SK-N-SH treated with all-trans-retinoic acid at 6 μM for 48 hours (cell line): ENCODE results near the gene IL7R.

Source experiments
- ATAC-seq: fragments of 200-7000 bp; cut with Tn5 transposase; 3 replicates; pipeline ENCODE4 v1.9.1; 2020; ENCODE audit warnings: mild to moderate bottlenecking, moderate library complexity
- ARNTL ChIP-seq: fragments of 450-650 bp; formaldehyde crosslinking; IDR thresholded peaks from 2 replicates; pipeline ENCODE4 v1.5.0; 2020; ENCODE audit warnings: low read depth, mild to moderate bottlenecking, moderate library complexity, borderline replicate concordance
- BACH2 ChIP-seq: fragments of 250-450 bp; sonication (Bioruptor Pico); IDR thresholded peaks from 2 replicates; pipeline ENCODE4 v1.9.0; 2021; ENCODE audit warnings: mild to moderate bottlenecking, borderline replicate concordance
- CSDC2 ChIP-seq: fragments of 250-450 bp; sonication (Bioruptor Pico); IDR thresholded peaks from 2 replicates; pipeline ENCODE4 v1.5.0; 2020; ENCODE audit warnings: mild to moderate bottlenecking, moderate library complexity
- ESRRG ChIP-seq: fragments of 250-450 bp; sonication (Bioruptor Pico); IDR thresholded peaks from 2 replicates; pipeline ENCODE4 v1.6.1; 2021; ENCODE audit warnings: mild to moderate bottlenecking
- ISL1 ChIP-seq: fragments of 250-450 bp; sonication (Bioruptor Pico); IDR thresholded peaks from 2 replicates; pipeline ENCODE4 v2.1.2; 2022; ENCODE audit warnings: mild to moderate bottlenecking, moderate library complexity
- OSR1 ChIP-seq: fragments of 250-450 bp; sonication (Bioruptor Pico); IDR thresholded peaks from 2 replicates; pipeline ENCODE4 v1.8.0; 2022; ENCODE audit warnings: moderate library complexity, mild to moderate bottlenecking, inconsistent platforms
- SNAI2 ChIP-seq: fragments of 250-450 bp; sonication (Bioruptor Pico); IDR thresholded peaks from 2 replicates; pipeline ENCODE4 v1.5.0; 2020; ENCODE audit warnings: mild to moderate bottlenecking, moderate library complexity
- TCF4 ChIP-seq: fragments of 250-450 bp; sonication (Bioruptor Pico); IDR thresholded peaks from 2 replicates; pipeline ENCODE4 v1.8.0; 2021; ENCODE audit warnings: mild to moderate bottlenecking, moderate library complexity, borderline replicate concordance
- TOX ChIP-seq: fragments of 250-450 bp; sonication (Bioruptor Pico); IDR thresholded peaks from 2 replicates; pipeline ENCODE4 v1.8.0; 2021; ENCODE audit warnings: mild to moderate bottlenecking, moderate library complexity, borderline replicate concordance
- ZC3H10 ChIP-seq: fragments of 250-450 bp; sonication (Bioruptor Pico); IDR thresholded peaks from 2 replicates; pipeline ENCODE4 v1.5.1; 2021; ENCODE audit warnings: mild to moderate bottlenecking, moderate library complexity
- ZNF565 ChIP-seq: fragments of 450-650 bp; formaldehyde crosslinking; conservative IDR thresholded peaks from 2 replicates; pipeline ENCODE4 v1.5.0; 2020; ENCODE audit warnings: low read depth, mild to moderate bottlenecking, moderate library complexity
- ZNF70 ChIP-seq: fragments of 450-650 bp; formaldehyde crosslinking; IDR thresholded peaks from 2 replicates; pipeline ENCODE4 v1.5.0; 2020; ENCODE audit warnings: mild to moderate bottlenecking, moderate library complexity
- ZNF8 ChIP-seq: fragments of 450-650 bp; formaldehyde crosslinking; IDR thresholded peaks from 2 replicates; pipeline ENCODE4 v1.5.0; 2020; ENCODE audit warnings: mild to moderate bottlenecking, moderate library complexity
- TF ChIP-seq, protein P1 (sequence below): fragments of 250-450 bp; sonication (Bioruptor Pico); IDR thresholded peaks from 2 replicates; pipeline ENCODE4 v1.5.1; 2021; ENCODE audit warnings: mild to moderate bottlenecking, moderate library complexity
- TF ChIP-seq, protein P2 (sequence below): fragments of 250-450 bp; sonication (Bioruptor Pico); IDR thresholded peaks from 2 replicates; pipeline ENCODE4 v1.5.0; 2020; ENCODE audit warnings: mild to moderate bottlenecking, moderate library complexity
- TF ChIP-seq, protein P3 (sequence below): fragments of 250-450 bp; sonication (Bioruptor Pico); IDR thresholded peaks from 2 replicates; pipeline ENCODE4 v1.8.0; 2020; ENCODE audit warnings: mild to moderate bottlenecking, moderate library complexity, borderline replicate concordance
- TF ChIP-seq, protein P4 (sequence below): fragments of 250-450 bp; sonication (Bioruptor Pico); IDR thresholded peaks from 2 replicates; pipeline ENCODE4 v1.8.0; 2021; ENCODE audit warnings: low read depth, mild to moderate bottlenecking, moderate library complexity, borderline replicate concordance
- TF ChIP-seq, protein P5 (sequence below): fragments of 250-450 bp; sonication (Bioruptor Pico); IDR thresholded peaks from 2 replicates; pipeline ENCODE4 v1.5.1; 2020; ENCODE audit warnings: low read depth, mild to moderate bottlenecking, moderate library complexity

Gene IL7R

DNA sequence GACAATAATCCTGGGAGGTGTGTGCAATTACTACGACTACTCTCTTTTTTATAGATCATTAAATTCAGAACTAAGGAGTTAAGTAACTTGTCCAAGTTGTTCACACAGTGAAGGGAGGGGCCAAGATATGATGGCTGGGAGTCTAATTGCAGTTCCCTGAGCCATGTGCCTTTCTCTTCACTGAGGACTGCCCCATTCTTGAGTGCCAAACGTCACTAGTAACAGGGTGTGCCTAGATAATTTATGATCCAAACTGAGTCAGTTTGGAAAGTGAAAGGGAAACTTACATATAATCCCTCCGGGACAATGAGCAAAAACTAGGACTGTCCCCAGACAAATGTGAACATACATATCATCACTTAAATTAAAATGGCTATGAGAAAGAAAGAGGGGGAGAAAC, 20.2 kb downstream of the IL7R start (continued):
- TF ChIP-seq, protein P1, sequence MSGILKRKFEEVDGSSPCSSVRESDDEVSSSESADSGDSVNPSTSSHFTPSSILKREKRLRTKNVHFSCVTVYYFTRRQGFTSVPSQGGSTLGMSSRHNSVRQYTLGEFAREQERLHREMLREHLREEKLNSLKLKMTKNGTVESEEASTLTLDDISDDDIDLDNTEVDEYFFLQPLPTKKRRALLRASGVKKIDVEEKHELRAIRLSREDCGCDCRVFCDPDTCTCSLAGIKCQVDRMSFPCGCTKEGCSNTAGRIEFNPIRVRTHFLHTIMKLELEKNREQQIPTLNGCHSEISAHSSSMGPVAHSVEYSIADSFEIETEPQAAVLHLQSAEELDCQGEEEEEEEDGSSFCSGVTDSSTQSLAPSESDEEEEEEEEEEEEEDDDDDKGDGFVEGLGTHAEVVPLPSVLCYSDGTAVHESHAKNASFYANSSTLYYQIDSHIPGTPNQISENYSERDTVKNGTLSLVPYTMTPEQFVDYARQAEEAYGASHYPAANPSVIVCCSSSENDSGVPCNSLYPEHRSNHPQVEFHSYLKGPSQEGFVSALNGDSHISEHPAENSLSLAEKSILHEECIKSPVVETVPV: no peak
- TF ChIP-seq ESRRG (CRISPR knock-in tag): no peak
- TF ChIP-seq BACH2: no peak

DNA sequence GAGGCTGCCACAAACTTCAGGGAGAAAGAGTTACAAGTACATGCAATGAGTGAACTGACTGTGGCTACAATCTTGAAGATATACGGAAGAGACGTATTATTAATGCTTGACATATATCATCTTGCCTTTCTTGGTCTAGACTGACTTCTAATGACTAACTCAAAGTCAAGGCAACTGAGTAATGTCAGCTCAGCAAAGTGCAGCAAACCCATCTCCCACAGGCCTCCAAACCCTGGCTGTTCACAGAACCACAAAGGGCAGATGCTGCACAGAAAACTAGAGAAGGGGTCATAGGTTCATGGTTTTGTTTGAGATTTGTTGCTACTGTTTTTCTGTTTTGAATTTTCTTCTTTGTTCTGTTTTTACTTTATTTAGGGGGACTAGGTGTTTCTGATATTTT, 21.0 kb downstream of the IL7R start:
- ATAC-seq: no peak
- TF ChIP-seq ARNTL (CRISPR knock-in tag) (no peak), CSDC2 (CRISPR knock-in tag) (no peak), ZC3H10 (no peak), BACH2 (no peak), ZNF8 (CRISPR knock-in tag) (no peak), ZNF70 (CRISPR knock-in tag) (no peak), TCF4 (CRISPR knock-in tag) (no peak), SNAI2 (CRISPR knock-in tag) (no peak), ESRRG (CRISPR knock-in tag) (no peak), ISL1 (CRISPR knock-in tag) (no peak), OSR1 (CRISPR knock-in tag) (no peak)
- TF ChIP-seq, protein P2, sequence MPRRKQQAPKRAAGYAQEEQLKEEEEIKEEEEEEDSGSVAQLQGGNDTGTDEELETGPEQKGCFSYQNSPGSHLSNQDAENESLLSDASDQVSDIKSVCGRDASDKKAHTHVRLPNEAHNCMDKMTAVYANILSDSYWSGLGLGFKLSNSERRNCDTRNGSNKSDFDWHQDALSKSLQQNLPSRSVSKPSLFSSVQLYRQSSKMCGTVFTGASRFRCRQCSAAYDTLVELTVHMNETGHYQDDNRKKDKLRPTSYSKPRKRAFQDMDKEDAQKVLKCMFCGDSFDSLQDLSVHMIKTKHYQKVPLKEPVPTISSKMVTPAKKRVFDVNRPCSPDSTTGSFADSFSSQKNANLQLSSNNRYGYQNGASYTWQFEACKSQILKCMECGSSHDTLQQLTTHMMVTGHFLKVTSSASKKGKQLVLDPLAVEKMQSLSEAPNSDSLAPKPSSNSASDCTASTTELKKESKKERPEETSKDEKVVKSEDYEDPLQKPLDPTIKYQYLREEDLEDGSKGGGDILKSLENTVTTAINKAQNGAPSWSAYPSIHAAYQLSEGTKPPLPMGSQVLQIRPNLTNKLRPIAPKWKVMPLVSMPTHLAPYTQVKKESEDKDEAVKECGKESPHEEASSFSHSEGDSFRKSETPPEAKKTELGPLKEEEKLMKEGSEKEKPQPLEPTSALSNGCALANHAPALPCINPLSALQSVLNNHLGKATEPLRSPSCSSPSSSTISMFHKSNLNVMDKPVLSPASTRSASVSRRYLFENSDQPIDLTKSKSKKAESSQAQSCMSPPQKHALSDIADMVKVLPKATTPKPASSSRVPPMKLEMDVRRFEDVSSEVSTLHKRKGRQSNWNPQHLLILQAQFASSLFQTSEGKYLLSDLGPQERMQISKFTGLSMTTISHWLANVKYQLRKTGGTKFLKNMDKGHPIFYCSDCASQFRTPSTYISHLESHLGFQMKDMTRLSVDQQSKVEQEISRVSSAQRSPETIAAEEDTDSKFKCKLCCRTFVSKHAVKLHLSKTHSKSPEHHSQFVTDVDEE (CRISPR knock-in tag): no peak
- TF ChIP-seq, protein P3, sequence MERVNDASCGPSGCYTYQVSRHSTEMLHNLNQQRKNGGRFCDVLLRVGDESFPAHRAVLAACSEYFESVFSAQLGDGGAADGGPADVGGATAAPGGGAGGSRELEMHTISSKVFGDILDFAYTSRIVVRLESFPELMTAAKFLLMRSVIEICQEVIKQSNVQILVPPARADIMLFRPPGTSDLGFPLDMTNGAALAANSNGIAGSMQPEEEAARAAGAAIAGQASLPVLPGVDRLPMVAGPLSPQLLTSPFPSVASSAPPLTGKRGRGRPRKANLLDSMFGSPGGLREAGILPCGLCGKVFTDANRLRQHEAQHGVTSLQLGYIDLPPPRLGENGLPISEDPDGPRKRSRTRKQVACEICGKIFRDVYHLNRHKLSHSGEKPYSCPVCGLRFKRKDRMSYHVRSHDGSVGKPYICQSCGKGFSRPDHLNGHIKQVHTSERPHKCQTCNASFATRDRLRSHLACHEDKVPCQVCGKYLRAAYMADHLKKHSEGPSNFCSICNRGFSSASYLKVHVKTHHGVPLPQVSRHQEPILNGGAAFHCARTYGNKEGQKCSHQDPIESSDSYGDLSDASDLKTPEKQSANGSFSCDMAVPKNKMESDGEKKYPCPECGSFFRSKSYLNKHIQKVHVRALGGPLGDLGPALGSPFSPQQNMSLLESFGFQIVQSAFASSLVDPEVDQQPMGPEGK (CRISPR knock-in tag): no peak
- TF ChIP-seq, protein P4, sequence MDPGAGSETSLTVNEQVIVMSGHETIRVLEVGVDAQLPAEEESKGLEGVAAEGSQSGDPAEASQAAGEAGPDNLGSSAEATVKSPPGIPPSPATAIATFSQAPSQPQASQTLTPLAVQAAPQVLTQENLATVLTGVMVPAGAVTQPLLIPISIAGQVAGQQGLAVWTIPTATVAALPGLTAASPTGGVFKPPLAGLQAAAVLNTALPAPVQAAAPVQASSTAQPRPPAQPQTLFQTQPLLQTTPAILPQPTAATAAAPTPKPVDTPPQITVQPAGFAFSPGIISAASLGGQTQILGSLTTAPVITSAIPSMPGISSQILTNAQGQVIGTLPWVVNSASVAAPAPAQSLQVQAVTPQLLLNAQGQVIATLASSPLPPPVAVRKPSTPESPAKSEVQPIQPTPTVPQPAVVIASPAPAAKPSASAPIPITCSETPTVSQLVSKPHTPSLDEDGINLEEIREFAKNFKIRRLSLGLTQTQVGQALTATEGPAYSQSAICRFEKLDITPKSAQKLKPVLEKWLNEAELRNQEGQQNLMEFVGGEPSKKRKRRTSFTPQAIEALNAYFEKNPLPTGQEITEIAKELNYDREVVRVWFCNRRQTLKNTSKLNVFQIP: no peak

DNA sequence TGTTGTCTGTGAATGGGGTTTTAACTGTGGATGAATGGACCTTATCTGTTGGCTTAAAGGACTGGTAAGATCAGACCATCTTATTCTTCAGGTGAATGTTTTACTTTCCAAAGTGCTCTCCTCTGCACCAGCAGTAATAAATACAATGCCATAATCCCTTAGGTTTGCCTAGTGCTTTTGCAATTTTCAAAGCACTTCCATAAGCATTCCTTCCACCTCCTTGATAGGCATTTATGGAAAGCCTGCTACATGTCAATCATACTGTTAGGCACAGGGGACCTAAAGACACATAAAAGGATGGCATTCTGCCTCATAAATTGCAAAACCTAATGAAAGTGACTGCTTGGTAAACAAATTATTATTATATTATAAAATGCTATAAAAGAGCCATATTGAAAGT, 21.4 kb downstream of the IL7R start:
- ATAC-seq: no peak
- TF ChIP-seq ZNF70 (CRISPR knock-in tag) (no peak), ZC3H10 (no peak), TCF4 (CRISPR knock-in tag) (no peak), SNAI2 (CRISPR knock-in tag) (no peak), ESRRG (CRISPR knock-in tag) (no peak)
- TF ChIP-seq, protein P4: no peak
- TF ChIP-seq, protein P5, sequence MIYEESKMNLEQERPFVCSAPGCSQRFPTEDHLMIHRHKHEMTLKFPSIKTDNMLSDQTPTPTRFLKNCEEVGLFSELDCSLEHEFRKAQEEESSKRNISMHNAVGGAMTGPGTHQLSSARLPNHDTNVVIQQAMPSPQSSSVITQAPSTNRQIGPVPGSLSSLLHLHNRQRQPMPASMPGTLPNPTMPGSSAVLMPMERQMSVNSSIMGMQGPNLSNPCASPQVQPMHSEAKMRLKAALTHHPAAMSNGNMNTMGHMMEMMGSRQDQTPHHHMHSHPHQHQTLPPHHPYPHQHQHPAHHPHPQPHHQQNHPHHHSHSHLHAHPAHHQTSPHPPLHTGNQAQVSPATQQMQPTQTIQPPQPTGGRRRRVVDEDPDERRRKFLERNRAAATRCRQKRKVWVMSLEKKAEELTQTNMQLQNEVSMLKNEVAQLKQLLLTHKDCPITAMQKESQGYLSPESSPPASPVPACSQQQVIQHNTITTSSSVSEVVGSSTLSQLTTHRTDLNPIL (CRISPR knock-in tag): no peak

DNA sequence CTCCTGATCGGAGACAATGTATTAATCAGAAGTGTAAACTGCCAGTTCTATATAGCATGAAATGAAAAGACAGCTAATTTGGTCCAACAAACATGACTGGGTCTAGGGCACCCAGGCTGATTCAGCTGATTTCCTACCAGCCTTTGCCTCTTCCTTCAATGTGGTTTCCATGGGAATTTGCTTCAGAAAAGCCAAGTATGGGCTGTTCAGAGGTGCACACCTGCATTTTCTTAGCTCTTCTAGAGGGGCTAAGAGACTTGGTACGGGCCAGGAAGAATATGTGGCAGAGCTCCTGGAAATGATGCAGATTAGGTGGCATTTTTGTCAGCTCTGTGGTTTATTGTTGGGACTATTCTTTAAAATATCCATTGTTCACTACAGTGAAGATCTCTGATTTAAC, 22.4 kb downstream of the IL7R start:
- ATAC-seq: no peak
- TF ChIP-seq ESRRG (CRISPR knock-in tag): no peak
- TF ChIP-seq ZNF565 (CRISPR knock-in tag): no peak
- TF ChIP-seq TOX (CRISPR knock-in tag): no peak
- TF ChIP-seq, protein P2 (CRISPR knock-in tag): no peak
- TF ChIP-seq ARNTL (CRISPR knock-in tag): no peak
